Glutamatergic neuron (in vitro differentiated cells): ENCODE measurements around the gene SAMSN1. TPM values are rescaled to one million over a fixed set of nuclear protein-coding genes. Genes with fewer than 3 reads are reported as not detected.

Experiments
- DNase-seq: peaks from one replicate; pipeline ENCODE4 v3.0.0; 2022
- H3K27ac Mint-ChIP-seq: one replicate; pipeline ENCODE4 v1.8.0; 2020; ENCODE audit warnings: mild to moderate bottlenecking, mixed read lengths, inconsistent platforms; ENCODE audit not compliant: unreplicated experiment
- H3K27me3 Mint-ChIP-seq: one replicate; pipeline ENCODE4 v1.8.0; 2020; ENCODE audit warnings: mild to moderate bottlenecking, moderate library complexity, mixed read lengths, inconsistent platforms; ENCODE audit not compliant: unreplicated experiment
- H3K36me3 Mint-ChIP-seq: one replicate; pipeline ENCODE4 v1.8.0; 2020; ENCODE audit warnings: mild to moderate bottlenecking, mixed read lengths, inconsistent platforms; ENCODE audit not compliant: unreplicated experiment
- H3K4me1 Mint-ChIP-seq: one replicate; pipeline ENCODE4 v1.8.0; 2020; ENCODE audit warnings: mild to moderate bottlenecking, low read depth, mixed read lengths, inconsistent platforms; ENCODE audit not compliant: unreplicated experiment
- H3K4me3 Mint-ChIP-seq: one replicate; pipeline ENCODE4 v1.8.0; 2020; ENCODE audit warnings: mild to moderate bottlenecking, mixed read lengths, inconsistent platforms; ENCODE audit not compliant: unreplicated experiment
- H3K9me3 Mint-ChIP-seq: one replicate; pipeline ENCODE4 v1.8.0; 2020; ENCODE audit warnings: mild to moderate bottlenecking, moderate library complexity, mixed read lengths, inconsistent platforms; ENCODE audit not compliant: unreplicated experiment
- long read RNA-seq: library from polyadenylated mRNA; unstranded; transcript quantifications from one replicate; pipeline ENCODE4 v2.0.0, GENCODE V29; 2020; ENCODE audit not compliant: unreplicated experiment
- total RNA-seq: library from RNA; stranded (reverse); fragmentation: NEBNext Ultra II Directional; extraction: Animal tissue kit (Norgen Biotek cat#: 25700); gene quantifications from one replicate; pipeline ENCODE4 v1.2.1, GENCODE V29; 2021; ENCODE audit not compliant: unreplicated experiment
- TF ChIP-seq, protein P1 (sequence below): fragments of 200-600 bp; sonication (generic); IDR thresholded peaks from one replicate; pipeline ENCODE4 v1.5.0; 2021; ENCODE audit not compliant: partially characterized antibody, unreplicated experiment

Gene SAMSN1
- total RNA-seq = 28.3 TPM
- long read RNA-seq, partial matches to known transcripts = 0 of 7 reads
- long read RNA-seq, other reads (novel, unspliced or antisense) = 6 of 7 reads

DNA sequence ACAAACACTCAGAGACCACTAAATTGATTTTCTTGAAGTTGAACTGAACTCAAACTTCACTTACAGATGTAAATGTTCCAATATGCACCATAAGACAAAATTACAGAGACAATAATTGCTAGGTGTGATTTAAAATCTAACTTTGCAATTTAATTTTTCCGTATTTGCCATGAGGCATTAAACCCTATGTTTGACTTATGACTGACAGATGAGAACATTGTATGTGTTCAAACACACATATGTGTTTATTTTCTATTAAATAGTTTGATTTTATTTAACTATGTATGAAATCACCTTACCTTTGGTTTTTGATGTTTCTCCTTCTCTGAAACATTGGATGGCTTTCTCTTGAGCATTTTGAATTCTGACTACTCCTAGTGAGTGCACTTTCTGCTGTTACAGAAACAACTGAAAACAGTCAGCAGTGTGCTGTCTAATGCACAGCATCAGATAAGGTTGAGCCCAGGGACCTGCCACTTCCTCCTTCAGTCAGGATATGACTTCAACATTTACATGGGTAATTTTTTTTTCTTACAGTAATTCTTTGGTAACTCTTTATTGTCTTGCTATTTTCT lies at the start of gene SAMSN1:
Gene SAMSN1, minus strand, starts transcription at position 410 of the 575 bp plus-strand sequence. Its CDS starts 54 bp downstream, at position 356.
- H3K9me3 Mint-ChIP-seq = no peaks in the 10 kb centered on the region

DNA sequence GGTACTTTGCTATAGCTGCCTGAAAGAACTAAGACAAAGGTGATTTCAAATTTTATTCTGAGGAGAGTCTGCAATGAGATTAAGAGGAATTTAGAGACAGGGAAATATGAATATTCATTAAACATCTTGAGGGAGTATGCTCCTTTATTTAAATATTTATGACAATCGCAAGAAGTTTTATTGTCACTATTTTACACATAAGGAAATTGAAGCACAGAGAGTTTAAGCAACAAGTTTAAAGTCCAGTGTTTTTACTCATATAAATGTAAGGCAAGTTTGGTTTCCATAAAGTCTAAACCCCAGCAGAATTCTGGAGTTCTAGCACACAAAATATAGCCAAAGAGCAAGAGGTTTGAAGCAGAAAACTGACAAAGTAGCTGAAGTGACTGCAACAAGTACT lies 49.3 kb upstream of the SAMSN1 start:
- no peak for DNase-seq
- H3K27me3 Mint-ChIP-seq = no peaks in the 10 kb centered on the region
- H3K4me3 Mint-ChIP-seq = no peak overlapping the region
- no peaks in the 10 kb centered on the region for H3K9me3 Mint-ChIP-seq
- no peak overlapping the region for H3K27ac Mint-ChIP-seq
- TF ChIP-seq, protein P1, sequence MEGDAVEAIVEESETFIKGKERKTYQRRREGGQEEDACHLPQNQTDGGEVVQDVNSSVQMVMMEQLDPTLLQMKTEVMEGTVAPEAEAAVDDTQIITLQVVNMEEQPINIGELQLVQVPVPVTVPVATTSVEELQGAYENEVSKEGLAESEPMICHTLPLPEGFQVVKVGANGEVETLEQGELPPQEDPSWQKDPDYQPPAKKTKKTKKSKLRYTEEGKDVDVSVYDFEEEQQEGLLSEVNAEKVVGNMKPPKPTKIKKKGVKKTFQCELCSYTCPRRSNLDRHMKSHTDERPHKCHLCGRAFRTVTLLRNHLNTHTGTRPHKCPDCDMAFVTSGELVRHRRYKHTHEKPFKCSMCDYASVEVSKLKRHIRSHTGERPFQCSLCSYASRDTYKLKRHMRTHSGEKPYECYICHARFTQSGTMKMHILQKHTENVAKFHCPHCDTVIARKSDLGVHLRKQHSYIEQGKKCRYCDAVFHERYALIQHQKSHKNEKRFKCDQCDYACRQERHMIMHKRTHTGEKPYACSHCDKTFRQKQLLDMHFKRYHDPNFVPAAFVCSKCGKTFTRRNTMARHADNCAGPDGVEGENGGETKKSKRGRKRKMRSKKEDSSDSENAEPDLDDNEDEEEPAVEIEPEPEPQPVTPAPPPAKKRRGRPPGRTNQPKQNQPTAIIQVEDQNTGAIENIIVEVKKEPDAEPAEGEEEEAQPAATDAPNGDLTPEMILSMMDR = no peak
- no peaks in the 10 kb centered on the region for H3K36me3 Mint-ChIP-seq
- H3K4me1 Mint-ChIP-seq = no peaks in the 10 kb centered on the region

More for the DNA sequence above, at the start of gene SAMSN1:
- Mint-ChIP-seq H3K36me3 (no peaks in the 10 kb centered on the region), H3K27me3 (no peaks in the 10 kb centered on the region), H3K4me1 (no peaks in the 10 kb centered on the region), H3K4me3 (no peak within 1 kb of the TSS), H3K27ac (no peak within 1 kb of the TSS)
- TF ChIP-seq, protein P1 = no peak
- DNase-seq = no peak

DNA sequence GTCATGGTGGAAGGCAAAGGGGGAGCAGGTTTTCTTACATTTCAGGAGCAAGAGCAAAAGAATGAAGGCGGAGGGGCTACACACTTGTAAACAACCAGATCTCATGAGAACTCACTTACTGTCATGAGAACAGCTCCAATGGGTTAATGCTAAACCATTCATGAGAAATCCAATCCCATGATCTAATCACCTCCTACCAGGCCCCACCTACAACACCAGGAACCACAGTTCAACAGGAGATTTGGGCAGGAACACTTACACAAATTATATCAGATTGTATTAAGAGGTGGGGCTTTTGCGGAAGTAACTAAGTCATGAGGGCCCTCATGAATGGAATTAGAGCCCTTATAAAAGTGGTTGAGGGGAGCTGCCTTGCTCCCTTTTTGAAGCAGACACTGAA lies 48.9 kb upstream of the SAMSN1 start:
- no peaks in the 10 kb centered on the region for H3K4me1 Mint-ChIP-seq
- H3K27me3 Mint-ChIP-seq = no peaks in the 10 kb centered on the region
- DNase-seq = no peak
- no peak overlapping the region for H3K4me3 Mint-ChIP-seq
- TF ChIP-seq, protein P1 = no peak
- H3K36me3 Mint-ChIP-seq = no peaks in the 10 kb centered on the region
- no peak overlapping the region for H3K27ac Mint-ChIP-seq
- no peaks in the 10 kb centered on the region for H3K9me3 Mint-ChIP-seq

DNA sequence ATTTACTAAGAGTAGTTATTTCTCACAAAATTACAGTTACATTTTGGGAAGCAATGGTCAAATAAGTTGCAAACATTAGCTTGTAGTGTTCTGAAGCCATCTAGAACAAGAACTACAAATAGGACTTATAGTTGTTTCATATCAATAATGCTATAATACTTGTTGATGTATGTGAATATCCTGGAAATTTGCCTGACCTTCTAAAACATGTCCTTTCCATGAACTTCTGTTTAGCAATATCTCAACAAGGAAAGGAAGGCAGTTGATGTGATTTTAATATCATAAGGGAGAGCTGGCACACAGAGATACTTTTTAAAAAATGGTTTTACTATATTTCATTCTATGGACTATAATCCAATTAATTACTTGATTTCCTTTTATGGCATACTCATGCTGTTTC lies 47.1 kb upstream of the SAMSN1 start:
- TF ChIP-seq, protein P1 = no peak
- DNase-seq = no peak
- Mint-ChIP-seq H3K36me3 (no peaks in the 10 kb centered on the region), H3K4me1 (no peaks in the 10 kb centered on the region), H3K9me3 (no peaks in the 10 kb centered on the region), H3K27me3 (no peaks in the 10 kb centered on the region), H3K27ac (no peak overlapping the region), H3K4me3 (no peak overlapping the region)

DNA sequence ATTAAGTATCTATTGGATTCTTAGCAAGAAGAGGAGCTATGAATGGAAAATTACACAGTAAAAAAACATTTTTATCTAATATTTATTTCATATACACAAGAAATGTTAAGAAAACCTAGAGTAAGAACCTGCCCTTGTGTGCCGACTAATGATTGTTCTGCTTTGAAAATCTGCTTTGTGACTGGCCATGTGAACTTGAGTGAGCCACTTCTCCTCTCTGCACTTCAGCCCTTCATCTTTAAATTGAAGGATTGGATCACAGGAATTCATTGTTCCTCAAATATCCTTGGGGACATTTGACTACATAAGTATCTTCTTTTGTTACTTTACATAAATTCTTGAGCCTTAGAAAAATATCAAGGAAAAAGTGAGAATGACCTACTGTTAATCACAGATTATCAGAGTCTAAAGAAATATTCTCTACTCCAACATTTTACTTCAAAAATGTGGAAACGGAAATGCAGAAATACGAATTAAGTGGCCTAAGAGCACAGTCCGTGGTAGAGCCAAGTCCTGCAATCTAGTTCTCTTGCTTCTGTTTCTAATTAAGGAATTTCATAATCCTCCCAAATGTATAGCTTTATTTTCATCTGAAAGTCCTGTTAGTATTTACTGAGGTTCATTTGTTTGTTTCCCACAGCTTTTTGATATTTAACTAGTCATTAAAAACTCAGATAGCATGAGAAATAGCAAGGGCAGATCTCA lies 46.3 kb upstream of the SAMSN1 start:
- no peaks in the 10 kb centered on the region for H3K36me3 Mint-ChIP-seq
- H3K27me3 Mint-ChIP-seq = no peaks in the 10 kb centered on the region
- DNase-seq = no peak
- H3K4me3 Mint-ChIP-seq = no peak overlapping the region
- H3K9me3 Mint-ChIP-seq = no peaks in the 10 kb centered on the region
- H3K27ac Mint-ChIP-seq = no peak overlapping the region
- TF ChIP-seq, protein P1 = no peak
- no peaks in the 10 kb centered on the region for H3K4me1 Mint-ChIP-seq
